H9 (cell line): ENCODE results near the gene ZNF267. TPM values are rescaled to one million over a fixed set of nuclear protein-coding genes. Genes with fewer than 3 reads are reported as not detected.

ENCODE experiments used
- DNase-seq: peaks from one replicate; pipeline ENCODE4 v3.0.0-alpha.2; 2017
- H2AFZ ChIP-seq: one replicate; pipeline ENCODE4 v1.6.1; 2013; ENCODE audit warnings: mild to moderate bottlenecking, low read length, control low read depth, moderate library complexity
- H2AK5ac ChIP-seq: 2 replicates; pipeline ENCODE4 v1.6.1; 2013; ENCODE audit warnings: low read length, control low read depth, mixed read lengths; ENCODE audit not compliant: insufficient read length
- H2BK120ac ChIP-seq: one replicate; pipeline ENCODE4 v1.6.1; 2013; ENCODE audit warnings: low read depth, mild to moderate bottlenecking, low read length, control low read depth, inconsistent platforms; ENCODE audit not compliant: poor library complexity, severe bottlenecking
- H2BK12ac ChIP-seq: 2 replicates; pipeline ENCODE4 v1.6.1; 2013; ENCODE audit warnings: low read length, control low read depth, mixed read lengths, low read depth; ENCODE audit not compliant: insufficient read length
- H2BK15ac ChIP-seq: 2 replicates; pipeline ENCODE4 v1.6.1; 2013; ENCODE audit warnings: low read depth, low read length, control low read depth
- H2BK20ac ChIP-seq: one replicate; pipeline ENCODE4 v1.6.1; 2013; ENCODE audit warnings: low read depth, mild to moderate bottlenecking, low read length, control low read depth, inconsistent platforms; ENCODE audit not compliant: poor library complexity, severe bottlenecking
- H2BK5ac ChIP-seq: 2 replicates; pipeline ENCODE4 v1.6.1; 2013; ENCODE audit warnings: low read length, control low read depth, mixed read lengths; ENCODE audit not compliant: insufficient read length
- H3K14ac ChIP-seq: 2 replicates; pipeline ENCODE4 v1.6.1; 2013; ENCODE audit warnings: low read length, control low read depth; ENCODE audit not compliant: insufficient read depth
- H3K18ac ChIP-seq: 2 replicates; pipeline ENCODE4 v1.6.1; 2013; ENCODE audit warnings: low read depth, mild to moderate bottlenecking, mixed read lengths, low read length, control low read depth; ENCODE audit not compliant: insufficient read length
- H3K23ac ChIP-seq: 2 replicates; pipeline ENCODE4 v1.6.1; 2013; ENCODE audit warnings: low read length, control low read depth, mixed read lengths, low read depth; ENCODE audit not compliant: insufficient read length
- H3K23me2 ChIP-seq: 2 replicates; pipeline ENCODE4 v1.6.1; 2013; ENCODE audit warnings: low read depth, mild to moderate bottlenecking, mixed read lengths, low read length, control low read depth; ENCODE audit not compliant: insufficient read length, poor library complexity, severe bottlenecking
- H3K27ac ChIP-seq: 2 replicates; pipeline ENCODE4 v1.5.1; 2013; ENCODE audit warnings: low read length, control low read depth, mixed read lengths, low read depth; ENCODE audit not compliant: insufficient read length
- H3K27me3 ChIP-seq: 2 replicates; pipeline ENCODE4 v1.6.1; 2013; ENCODE audit warnings: low read length, control low read depth, inconsistent platforms; ENCODE audit not compliant: insufficient read depth
- H3K4ac ChIP-seq: 2 replicates; pipeline ENCODE4 v1.6.1; 2013; ENCODE audit warnings: low read depth, mild to moderate bottlenecking, control low read depth, inconsistent platforms, low read length, moderate library complexity
- H3K4me1 ChIP-seq: 2 replicates; pipeline ENCODE4 v1.6.1; 2013; ENCODE audit warnings: low read length, control low read depth, inconsistent platforms; ENCODE audit not compliant: insufficient read depth
- H3K4me2 ChIP-seq: 2 replicates; pipeline ENCODE4 v1.6.1; 2013; ENCODE audit warnings: low read length, control low read depth, mixed read lengths; ENCODE audit not compliant: insufficient read length, insufficient read depth
- H3K56ac ChIP-seq: 2 replicates; pipeline ENCODE4 v1.6.1; 2013; ENCODE audit warnings: low read depth, mild to moderate bottlenecking, mixed read lengths, low read length, control low read depth; ENCODE audit not compliant: insufficient read length
- H3K79me1 ChIP-seq: 2 replicates; pipeline ENCODE4 v1.6.1; 2013; ENCODE audit warnings: low read depth, mild to moderate bottlenecking, moderate library complexity, low read length, control low read depth, inconsistent platforms; ENCODE audit not compliant: insufficient read depth, poor library complexity, severe bottlenecking
- H3K79me2 ChIP-seq: 2 replicates; pipeline ENCODE4 v1.6.1; 2013; ENCODE audit warnings: low read length, control low read depth, inconsistent platforms; ENCODE audit not compliant: insufficient read depth
- H3K9ac ChIP-seq: 2 replicates; pipeline ENCODE4 v1.6.1; 2013; ENCODE audit warnings: low read length, control low read depth, mixed read lengths; ENCODE audit not compliant: insufficient read length; ENCODE audit errors: extremely low read depth
- H3K9me3 ChIP-seq: one replicate; pipeline ENCODE4 v1.6.1; 2013; ENCODE audit warnings: low read depth, low read length, inconsistent platforms; ENCODE audit not compliant: control insufficient read depth
- H3T11ph ChIP-seq: one replicate; pipeline ENCODE4 v1.6.1; 2013; ENCODE audit warnings: mild to moderate bottlenecking, low read length, control low read depth, inconsistent platforms
- H4K20me1 ChIP-seq: one replicate; pipeline ENCODE4 v1.6.1; 2013; ENCODE audit not compliant: control insufficient read depth, insufficient read length, insufficient read depth
- H4K5ac ChIP-seq: 2 replicates; pipeline ENCODE4 v1.6.1; 2013; ENCODE audit warnings: low read depth, mild to moderate bottlenecking, mixed read lengths, low read length, control low read depth; ENCODE audit not compliant: insufficient read length
- H4K8ac ChIP-seq: replicated peaks from 2 replicates; pipeline ENCODE4 v1.6.1; 2013; ENCODE audit warnings: low read length, control low read depth, mixed read lengths, low read depth; ENCODE audit not compliant: insufficient read length
- H4K91ac ChIP-seq: 2 replicates; pipeline ENCODE4 v1.6.1; 2013; ENCODE audit warnings: low read depth, mild to moderate bottlenecking, moderate library complexity, mixed read lengths, low read length, control low read depth; ENCODE audit not compliant: insufficient read length
- H3K27ac Mint-ChIP-seq, 3 experiments: 2 replicates in 2 of 3; 3 replicates in 1 of 3; pipeline ENCODE4 v1.8.0; 2020 to 2021; ENCODE audit warnings: mixed read lengths in 3 of 3, mild to moderate bottlenecking in 1 of 3, moderate library complexity in 1 of 3
- H3K27me3 Mint-ChIP-seq: 2 replicates; pipeline ENCODE4 v1.8.0; 2021; ENCODE audit warnings: low read depth, mild to moderate bottlenecking, moderate library complexity, mixed read lengths
- H3K36me3 Mint-ChIP-seq, 3 experiments: 2 replicates in 2 of 3; 3 replicates in 1 of 3; pipeline ENCODE4 v1.8.0; 2020 to 2021; ENCODE audit warnings: low read depth in 3 of 3, mixed read lengths in 3 of 3; ENCODE audit not compliant: insufficient read depth in 1 of 3
- H3K4me1 Mint-ChIP-seq, 2 experiments: 2 replicates each; pipeline ENCODE4 v1.8.0; 2020; ENCODE audit warnings: mixed read lengths in 2 of 2
- H3K4me3 Mint-ChIP-seq, 2 experiments: 2 replicates in 1 of 2; 3 replicates in 1 of 2; pipeline ENCODE4 v1.8.0; 2020 to 2021; ENCODE audit warnings: mild to moderate bottlenecking in 2 of 2, mixed read lengths in 2 of 2, moderate library complexity in 1 of 2
- H3K9me3 Mint-ChIP-seq, 2 experiments: 2 replicates in 1 of 2; 3 replicates in 1 of 2; pipeline ENCODE4 v1.8.0; 2020; ENCODE audit warnings: mild to moderate bottlenecking in 2 of 2, mixed read lengths in 2 of 2, moderate library complexity in 1 of 2
- CTCF ChIP-seq: fragments of 200-600 bp; sonication (generic); conservative IDR thresholded peaks from 3 replicates; pipeline ENCODE4 v1.8.0; 2021; ENCODE audit warnings: antibody characterized with exemption, mild to moderate bottlenecking
- WGBS: extraction: QIAGEN DNeasy Blood & Tissue Kit; methylation state at CpG from one replicate; pipeline ENCODE4 v1.1.7; 2013; ENCODE audit warnings: missing lambda C conversion rate, low lambda C conversion rate, mixed read lengths; ENCODE audit not compliant: insufficient read length; ENCODE audit errors: extremely low coverage; 5-methylcytosine and 5-hydroxymethylcytosine counted together
- total RNA-seq: library from RNA; stranded (reverse); gene quantifications from 2 replicates; pipeline ENCODE4 v1.2.1, GENCODE V29; 2021

The ZNF267 gene
- total RNA-seq, 1 experiment from 2014 or later = 36.1 TPM

GRCh38 chr16:31879937-31880321 lies 6.3 kb downstream of the ZNF267 start:
- H3K4me1 ChIP-seq = peaks cover 7% of the 10 kb centered on the region; the same call in 1 of the 2 replicates
- H3K4me2 ChIP-seq = no peak overlapping the region
- no peak overlapping the region for H3K4me3 Mint-ChIP-seq
- H3K23ac ChIP-seq = no peak overlapping the region
- no peak overlapping the region for H3K14ac ChIP-seq
- H3T11ph ChIP-seq = no peak overlapping the region
- H4K8ac ChIP-seq = no peak overlapping the region
- no peak for DNase-seq
- peaks cover 12 to 71% (median 40%) of the 10 kb centered on the region in 3 experiments for H3K36me3 Mint-ChIP-seq
- H3K79me2 ChIP-seq = peaks cover 37% of the 10 kb centered on the region; the same call in 1 of the 2 replicates
- H4K5ac ChIP-seq = no peak overlapping the region
- no peak overlapping the region for H2AFZ ChIP-seq
- H2BK120ac ChIP-seq = no peak overlapping the region
- no peak overlapping the region for H3K56ac ChIP-seq
- no peak overlapping the region for H2BK12ac ChIP-seq
- WGBS = no CpG with 5 or more reads among the region's 1 CpG
- H2BK20ac ChIP-seq = no peak overlapping the region
- H3K79me1 ChIP-seq = peaks cover 5% of the 10 kb centered on the region
- H3K23me2 ChIP-seq = no peaks in the 10 kb centered on the region
- H2BK15ac ChIP-seq = no peak overlapping the region
- no peak overlapping the region for H3K9ac ChIP-seq
- H3K27ac Mint-ChIP-seq = peak overlapping the region in 1 of 3 experiments; percentile 85; a peak in 1 of 7 replicates
- H4K91ac ChIP-seq = no peak overlapping the region
- H4K20me1 ChIP-seq = peaks cover 2% of the 10 kb centered on the region
- no peak overlapping the region for H2BK5ac ChIP-seq
- H2AK5ac ChIP-seq = no peak overlapping the region
- H3K27ac ChIP-seq = no peak overlapping the region
- H3K9me3 ChIP-seq = no peaks in the 10 kb centered on the region
- no peak overlapping the region for H3K18ac ChIP-seq
- no peaks in the 10 kb centered on the region for H3K27me3 ChIP-seq
- H3K9me3 Mint-ChIP-seq = peaks cover 0 to 42% of the 10 kb centered on the region in 2 experiments; a peak in 3 of 5 replicates
- no peaks in the 10 kb centered on the region for H3K27me3 Mint-ChIP-seq
- peaks cover 5 to 23% of the 10 kb centered on the region in 2 experiments for H3K4me1 Mint-ChIP-seq
- no peak overlapping the region for H3K4ac ChIP-seq
- TF ChIP-seq CTCF = no peak
